HFF-Myc (cell line): ENCODE data around the gene RAB14.

Experiments
- DNase-seq: peaks from one replicate; pipeline ENCODE4 v3.0.0-alpha.2; 2011; ENCODE audit warnings: low read depth; ENCODE audit errors: extremely low read depth
- H3K4me3 ChIP-seq: replicated peaks from 2 replicates; pipeline ENCODE4 v1.5.1; 2011; ENCODE audit warnings: low read depth, mild to moderate bottlenecking, control low read depth, low read length
- CTCF ChIP-seq: IDR thresholded peaks from 2 replicates; pipeline ENCODE4 v1.5.1; 2012; ENCODE audit warnings: mild to moderate bottlenecking, low read depth, low read length, control low read depth; ENCODE audit errors: missing control alignments

Gene RAB14

DNA sequence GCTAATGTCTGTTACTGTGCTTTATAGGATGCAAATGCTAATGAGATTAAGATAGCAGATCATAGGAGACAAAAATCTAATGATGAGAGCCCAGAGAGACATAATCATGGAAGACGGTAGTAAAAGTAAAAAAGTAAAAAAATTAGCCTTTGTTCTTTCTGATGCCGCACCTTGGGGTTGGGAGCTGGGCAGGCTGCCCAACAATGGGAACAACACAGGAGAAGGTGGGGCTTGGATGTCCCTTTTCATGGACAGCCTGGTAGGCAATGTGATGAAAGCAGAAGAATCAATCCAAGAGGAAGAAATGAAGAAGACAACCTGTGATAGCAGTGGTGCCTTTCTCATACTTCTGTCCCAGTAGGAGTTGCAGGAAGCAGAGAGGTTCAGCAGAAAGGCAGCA lies 57.2 kb downstream of the RAB14 start:
- no peak for DNase-seq

DNA sequence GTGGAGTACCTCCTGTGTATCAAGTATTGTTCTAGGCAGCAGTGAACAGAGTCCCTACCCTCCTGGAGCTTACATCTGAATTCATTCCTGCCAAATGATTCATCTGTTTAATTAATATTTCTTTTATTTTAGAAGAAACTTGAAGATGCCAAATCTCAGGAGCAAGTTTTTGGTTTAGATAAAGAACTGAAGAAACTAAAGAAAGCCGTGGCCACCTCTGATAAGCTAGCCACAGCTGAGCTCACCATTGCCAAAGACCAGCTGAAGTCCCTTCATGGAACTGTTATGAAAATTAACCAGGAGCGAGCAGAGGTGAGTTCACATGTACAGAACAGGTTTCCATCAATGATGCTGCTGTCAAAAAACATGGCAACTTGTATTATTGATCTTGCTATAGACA lies 57.9 kb downstream of the RAB14 start:
- DNase-seq: no peak
- H3K4me3 ChIP-seq: no peak overlapping the region
- TF ChIP-seq CTCF: no peak

More for the DNA sequence above, 57.2 kb downstream of the RAB14 start:
- no peak overlapping the region for H3K4me3 ChIP-seq
- TF ChIP-seq CTCF: no peak

GRCh38 chr9:121141706-121142105 lies 60.0 kb downstream of the RAB14 start:
- H3K4me3 ChIP-seq: no peak overlapping the region
- no peak for TF ChIP-seq CTCF
- DNase-seq: no peak

GRCh38 chr9:121141306-121141705 lies 60.4 kb downstream of the RAB14 start:
- DNase-seq: no peak
- no peak for TF ChIP-seq CTCF

GRCh38 chr9:121140162-121140561 lies 61.5 kb downstream of the RAB14 start:
- no peak for TF ChIP-seq CTCF
- no peak overlapping the region for H3K4me3 ChIP-seq
- no peak for DNase-seq

More at GRCh38 chr9:121141306-121141705, 60.4 kb downstream of the RAB14 start:
- H3K4me3 ChIP-seq: no peak overlapping the region

GRCh38 chr9:121138973-121139372 lies 62.7 kb downstream of the RAB14 start:
- no peak for DNase-seq
- no peak overlapping the region for H3K4me3 ChIP-seq
- no peak for TF ChIP-seq CTCF

GRCh38 chr9:121138561-121138960 lies 63.1 kb downstream of the RAB14 start:
- no peak overlapping the region for H3K4me3 ChIP-seq
- DNase-seq: no peak
- TF ChIP-seq CTCF: no peak
